ENCODE measurements around the gene UTS2. TPM values are rescaled to one million over a fixed set of nuclear protein-coding genes. Genes with fewer than 3 reads are reported as not detected.

UTS2 gene
- total RNA-seq, 1 donor from 2014 or later: not detected

- Mint-ChIP-seq H3K27me3 (no peaks in the 10 kb centered on the region), H3K9me3 (no peaks in the 10 kb centered on the region), H3K4me3 (no peak overlapping the region), H3K27ac (no peak overlapping the region), H3K4me1 (ENCODE audit: unreplicated experiment) (no peaks in the 10 kb centered on the region), H3K36me3 (no peaks in the 10 kb centered on the region)
- no peak for TF ChIP-seq CTCF (conservative IDR thresholded peaks at IDR 0.05)
- DNase-seq (ENCODE audit: extremely low spot score, unreplicated experiment): no peak
Measured at GRCh38 chr1:7862211-7863060, 9.6 kb upstream of the UTS2 start.

- H3K27ac Mint-ChIP-seq: no peak overlapping the region
- H3K27me3 Mint-ChIP-seq: peaks cover 3% of the 10 kb centered on the region
- H3K9me3 Mint-ChIP-seq: no peaks in the 10 kb centered on the region
- H3K4me1 Mint-ChIP-seq (ENCODE audit: unreplicated experiment): no peaks in the 10 kb centered on the region
- no peak for TF ChIP-seq CTCF (conservative IDR thresholded peaks at IDR 0.05)
- no peak overlapping the region for H3K4me3 Mint-ChIP-seq
- no peaks in the 10 kb centered on the region for H3K36me3 Mint-ChIP-seq
- no peak for DNase-seq (ENCODE audit: extremely low spot score, unreplicated experiment)
Measured at GRCh38 chr1:7861452-7861851, 8.6 kb upstream of the UTS2 start.

- Mint-ChIP-seq H3K9me3 (no peaks in the 10 kb centered on the region), H3K4me1 (ENCODE audit: unreplicated experiment) (no peaks in the 10 kb centered on the region), H3K4me3 (no peak overlapping the region), H3K27me3 (peaks cover 8% of the 10 kb centered on the region), H3K36me3 (no peaks in the 10 kb centered on the region), H3K27ac (no peak overlapping the region)
- DNase-seq (ENCODE audit: extremely low spot score, unreplicated experiment): no peak
- no peak for TF ChIP-seq CTCF (conservative IDR thresholded peaks at IDR 0.05)
Measured at GRCh38 chr1:7860130-7860529, 7.3 kb upstream of the UTS2 start.

- no peaks in the 10 kb centered on the region for H3K4me1 Mint-ChIP-seq (ENCODE audit: unreplicated experiment)
- H3K9me3 Mint-ChIP-seq: no peaks in the 10 kb centered on the region
- peaks cover 8% of the 10 kb centered on the region for H3K27me3 Mint-ChIP-seq
- no peak overlapping the region for H3K4me3 Mint-ChIP-seq
- no peak for TF ChIP-seq CTCF (conservative IDR thresholded peaks at IDR 0.05)
- H3K27ac Mint-ChIP-seq: no peak overlapping the region
- no peaks in the 10 kb centered on the region for H3K36me3 Mint-ChIP-seq
- no peak for DNase-seq (ENCODE audit: extremely low spot score, unreplicated experiment)
Measured at GRCh38 chr1:7859406-7859805, 6.5 kb upstream of the UTS2 start.

GRCh38 chr1:7857985-7858384, 5.1 kb upstream of the UTS2 start:
- Mint-ChIP-seq H3K9me3 (no peaks in the 10 kb centered on the region), H3K4me1 (ENCODE audit: unreplicated experiment) (peaks cover 5% of the 10 kb centered on the region), H3K27ac (no peak overlapping the region), H3K4me3 (no peak overlapping the region), H3K27me3 (peaks cover 12% of the 10 kb centered on the region), H3K36me3 (no peaks in the 10 kb centered on the region)
- DNase-seq (ENCODE audit: extremely low spot score, unreplicated experiment): no peak
- TF ChIP-seq CTCF (conservative IDR thresholded peaks at IDR 0.05): no peak

All from type B pancreatic cell (in vitro differentiated cells).